ENCODE data around the gene PIGL. TPM values are rescaled to one million over a fixed set of nuclear protein-coding genes. Genes with fewer than 3 reads are reported as not detected.
"Not testable (repeated sequence)": the region's sequence is repeated elsewhere in the genome, so short reads cannot be mapped to it uniquely, and the experiment has no call there.

PIGL gene
- total RNA-seq, 2 donors from 2014 or later: 52.1 to 124 TPM

GRCh38 chr17:16189791-16190348 is 27.1 kb upstream of the PIGL start:
- Histone ChIP-seq H3K4me3 (no peak overlapping the region), H3K27ac (no peak overlapping the region), H3K4me1 (ENCODE audit: control insufficient read depth in 1 of 2, low read depth in 2 of 2) (peaks cover 5% of the 10 kb centered on the region in 2 donors), H3K36me3 (peaks cover 4% of the 10 kb centered on the region), H3K27me3 (replicated peaks; ENCODE audit: insufficient read depth) (no peaks in the 10 kb centered on the region), H3K9me3 (no peaks in the 10 kb centered on the region)
- DNase-seq (ENCODE audit: low spot score) (no peak), ATAC-seq (ENCODE audit: insufficient number of reproducible peaks, low FRiP score, low read depth) (no peak)
- TF ChIP-seq, protein P1, sequence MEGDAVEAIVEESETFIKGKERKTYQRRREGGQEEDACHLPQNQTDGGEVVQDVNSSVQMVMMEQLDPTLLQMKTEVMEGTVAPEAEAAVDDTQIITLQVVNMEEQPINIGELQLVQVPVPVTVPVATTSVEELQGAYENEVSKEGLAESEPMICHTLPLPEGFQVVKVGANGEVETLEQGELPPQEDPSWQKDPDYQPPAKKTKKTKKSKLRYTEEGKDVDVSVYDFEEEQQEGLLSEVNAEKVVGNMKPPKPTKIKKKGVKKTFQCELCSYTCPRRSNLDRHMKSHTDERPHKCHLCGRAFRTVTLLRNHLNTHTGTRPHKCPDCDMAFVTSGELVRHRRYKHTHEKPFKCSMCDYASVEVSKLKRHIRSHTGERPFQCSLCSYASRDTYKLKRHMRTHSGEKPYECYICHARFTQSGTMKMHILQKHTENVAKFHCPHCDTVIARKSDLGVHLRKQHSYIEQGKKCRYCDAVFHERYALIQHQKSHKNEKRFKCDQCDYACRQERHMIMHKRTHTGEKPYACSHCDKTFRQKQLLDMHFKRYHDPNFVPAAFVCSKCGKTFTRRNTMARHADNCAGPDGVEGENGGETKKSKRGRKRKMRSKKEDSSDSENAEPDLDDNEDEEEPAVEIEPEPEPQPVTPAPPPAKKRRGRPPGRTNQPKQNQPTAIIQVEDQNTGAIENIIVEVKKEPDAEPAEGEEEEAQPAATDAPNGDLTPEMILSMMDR (IDR thresholded peaks at IDR 0.05): no peak

DNA sequence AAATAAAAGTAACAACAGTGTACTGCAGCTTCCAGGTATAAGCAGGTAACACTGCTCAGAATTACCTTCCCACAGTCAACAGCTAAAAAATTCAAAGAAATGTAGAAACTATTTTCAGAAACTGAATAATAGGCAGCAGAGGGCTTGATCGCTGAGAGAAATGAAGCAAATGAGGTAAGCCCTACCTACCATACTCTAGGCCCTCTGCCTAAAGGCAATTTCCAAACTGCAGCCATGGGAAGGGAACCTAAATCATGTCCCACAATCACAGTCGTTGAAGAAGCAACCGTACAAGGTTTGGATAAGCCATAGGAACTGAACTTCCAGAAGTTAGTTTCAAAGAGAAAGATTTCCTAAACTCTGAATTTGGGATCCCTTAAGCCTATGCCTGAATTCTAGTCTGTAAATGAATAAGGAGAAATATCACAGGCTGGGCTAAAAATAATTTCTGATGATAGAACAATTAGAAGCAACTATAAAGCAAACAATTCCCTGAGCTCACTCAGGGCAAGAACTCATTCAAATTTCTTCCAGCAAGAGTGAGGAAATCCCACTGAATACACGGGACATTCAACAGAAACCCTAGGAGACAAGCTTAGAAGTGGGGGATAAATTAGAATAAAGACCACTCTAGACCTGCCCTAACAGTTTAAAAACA is 26.2 kb upstream of the PIGL start:
- H3K36me3 ChIP-seq: peaks cover 4% of the 10 kb centered on the region
- TF ChIP-seq, protein P1 (IDR thresholded peaks at IDR 0.05): no peak
- H3K4me3 ChIP-seq: no peak overlapping the region
- H3K9me3 ChIP-seq: no peaks in the 10 kb centered on the region
- H3K27me3 ChIP-seq (replicated peaks; ENCODE audit: insufficient read depth): no peaks in the 10 kb centered on the region
- ATAC-seq (ENCODE audit: insufficient number of reproducible peaks, low FRiP score, low read depth): no peak
- H3K4me1 ChIP-seq (ENCODE audit: control insufficient read depth in 1 of 2, low read depth in 2 of 2): peaks cover 5% of the 10 kb centered on the region in 2 donors
- no peak overlapping the region for H3K27ac ChIP-seq
- DNase-seq (ENCODE audit: low spot score): no peak

DNA sequence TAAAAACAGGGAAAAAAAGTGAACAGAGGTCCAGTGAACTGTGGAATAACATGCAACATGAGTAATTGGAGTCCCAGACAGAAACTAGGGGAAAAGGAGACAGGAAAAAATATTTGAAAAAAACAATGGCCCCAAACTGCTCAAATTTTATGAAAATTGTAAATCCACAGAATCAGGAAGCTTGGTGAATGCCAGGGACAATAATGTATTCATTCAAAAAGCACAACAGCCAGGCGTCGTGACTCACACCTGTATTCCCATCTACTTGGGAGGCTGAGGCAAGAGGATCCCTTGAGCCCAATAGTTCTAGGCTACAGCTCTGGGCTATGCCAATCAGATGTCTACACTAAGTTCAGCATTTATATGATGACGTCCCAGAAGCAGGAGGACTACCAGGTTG is 25.4 kb upstream of the PIGL start:
- H3K27ac ChIP-seq: no peak overlapping the region
- no peaks in the 10 kb centered on the region for H3K9me3 ChIP-seq
- no peaks in the 10 kb centered on the region for H3K27me3 ChIP-seq (replicated peaks; ENCODE audit: insufficient read depth)
- no peak for ATAC-seq (ENCODE audit: insufficient number of reproducible peaks, low FRiP score, low read depth)
- H3K4me3 ChIP-seq: no peak overlapping the region
- H3K36me3 ChIP-seq: peaks cover 4% of the 10 kb centered on the region
- no peak for DNase-seq (ENCODE audit: low spot score)
- peaks cover 5% of the 10 kb centered on the region in 2 donors for H3K4me1 ChIP-seq (ENCODE audit: control insufficient read depth in 1 of 2, low read depth in 2 of 2)
- TF ChIP-seq, protein P1 (IDR thresholded peaks at IDR 0.05): no peak

DNA sequence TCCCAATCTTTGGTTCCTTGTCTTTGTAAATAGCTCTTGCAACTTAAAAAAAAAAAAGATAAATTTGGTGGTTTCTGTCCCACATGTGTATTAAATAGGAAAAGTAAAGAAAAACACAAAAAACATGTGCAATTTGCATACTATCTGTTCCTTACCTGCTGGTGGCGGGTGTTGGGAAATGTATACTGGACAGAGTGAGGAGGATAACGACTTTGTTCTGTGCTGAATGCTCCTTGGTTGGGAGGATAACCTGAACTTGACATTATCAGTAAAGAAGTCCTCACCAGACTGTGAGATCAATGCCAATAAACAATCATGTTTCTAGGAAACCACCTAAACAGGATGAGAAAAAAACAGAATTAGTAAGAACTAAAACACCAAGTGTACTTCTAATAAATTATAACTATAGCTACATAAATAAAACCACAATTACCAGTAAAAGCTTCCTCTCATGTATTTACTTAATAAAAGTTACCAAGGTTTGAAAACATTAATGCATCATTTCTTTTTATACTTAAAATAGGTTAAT is 22.6 kb upstream of the PIGL start:
- H3K36me3 ChIP-seq; H3K4me3 ChIP-seq; H3K9me3 ChIP-seq; DNase-seq (ENCODE audit: low spot score); ATAC-seq (ENCODE audit: insufficient number of reproducible peaks, low FRiP score, low read depth); H3K27ac ChIP-seq; H3K27me3 ChIP-seq (replicated peaks; ENCODE audit: insufficient read depth): not testable (repeated sequence)
- H3K4me1 ChIP-seq (ENCODE audit: control insufficient read depth in 1 of 2, low read depth in 2 of 2): peaks cover 8 to 17% of the 10 kb centered on the region in 2 donors

DNA sequence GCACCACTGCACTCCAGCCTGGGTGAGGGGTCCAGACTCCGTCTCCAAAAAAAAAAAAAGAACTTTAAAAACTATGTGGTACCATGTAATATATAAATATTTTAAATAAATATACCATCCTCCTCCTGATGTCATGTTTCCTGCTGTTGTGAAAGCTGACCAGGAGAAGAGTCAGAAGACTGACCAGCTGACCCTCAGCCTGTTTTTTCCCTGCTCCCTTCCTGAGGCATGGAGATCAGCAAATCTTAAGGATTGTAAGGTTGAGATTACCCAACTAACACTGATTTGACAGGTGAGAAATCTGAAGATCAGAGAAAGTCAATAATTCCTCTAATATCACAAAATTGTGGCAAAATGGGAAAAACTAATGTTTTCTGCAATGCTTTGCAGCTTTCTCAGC is 19.7 kb upstream of the PIGL start:
- ATAC-seq (ENCODE audit: insufficient number of reproducible peaks, low FRiP score, low read depth) (no peak), DNase-seq (ENCODE audit: low spot score) (no peak)
- Histone ChIP-seq H3K4me1 (ENCODE audit: control insufficient read depth in 1 of 2, low read depth in 2 of 2) (peaks cover 31 to 40% of the 10 kb centered on the region in 2 donors), H3K9me3 (no peaks in the 10 kb centered on the region), H3K27ac (no peak overlapping the region), H3K27me3 (replicated peaks; ENCODE audit: insufficient read depth) (no peaks in the 10 kb centered on the region), H3K36me3 (peaks cover 6% of the 10 kb centered on the region), H3K4me3 (no peak overlapping the region)
- TF ChIP-seq, protein P1 (IDR thresholded peaks at IDR 0.05): no peak

All from thoracic aorta (tissue), 2 donors.